ENCODE data around the gene GBP3.
"Not testable (repeated sequence)": the region's sequence is repeated elsewhere in the genome, so short reads cannot be mapped to it uniquely, and the experiment has no call there.

The GBP3 gene

DNA sequence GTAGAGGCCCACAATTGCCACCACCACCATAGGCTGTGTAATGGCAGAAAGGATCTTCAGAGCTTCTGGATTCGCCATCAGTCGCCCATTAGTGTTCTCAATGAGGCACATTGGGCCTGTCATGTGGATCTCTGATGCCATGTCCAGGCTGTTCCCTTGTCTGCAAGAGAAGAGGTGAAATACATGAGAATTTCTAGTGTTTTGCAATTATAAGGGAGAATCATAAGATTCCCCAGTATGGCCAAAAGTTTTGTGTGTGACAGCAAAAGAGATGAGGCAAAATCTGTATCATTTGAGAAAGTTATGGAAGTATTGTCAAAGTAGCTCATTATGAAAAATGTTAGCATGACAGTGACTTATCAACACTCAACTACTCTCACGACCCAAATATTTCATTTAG is 40.4 kb upstream of the GBP3 start:
- no peak overlapping the region for H3K4me3 ChIP-seq (ENCODE audit: low read length)
- DNase-seq (ENCODE audit: low read depth) = no peak
- TF ChIP-seq, protein P1, sequence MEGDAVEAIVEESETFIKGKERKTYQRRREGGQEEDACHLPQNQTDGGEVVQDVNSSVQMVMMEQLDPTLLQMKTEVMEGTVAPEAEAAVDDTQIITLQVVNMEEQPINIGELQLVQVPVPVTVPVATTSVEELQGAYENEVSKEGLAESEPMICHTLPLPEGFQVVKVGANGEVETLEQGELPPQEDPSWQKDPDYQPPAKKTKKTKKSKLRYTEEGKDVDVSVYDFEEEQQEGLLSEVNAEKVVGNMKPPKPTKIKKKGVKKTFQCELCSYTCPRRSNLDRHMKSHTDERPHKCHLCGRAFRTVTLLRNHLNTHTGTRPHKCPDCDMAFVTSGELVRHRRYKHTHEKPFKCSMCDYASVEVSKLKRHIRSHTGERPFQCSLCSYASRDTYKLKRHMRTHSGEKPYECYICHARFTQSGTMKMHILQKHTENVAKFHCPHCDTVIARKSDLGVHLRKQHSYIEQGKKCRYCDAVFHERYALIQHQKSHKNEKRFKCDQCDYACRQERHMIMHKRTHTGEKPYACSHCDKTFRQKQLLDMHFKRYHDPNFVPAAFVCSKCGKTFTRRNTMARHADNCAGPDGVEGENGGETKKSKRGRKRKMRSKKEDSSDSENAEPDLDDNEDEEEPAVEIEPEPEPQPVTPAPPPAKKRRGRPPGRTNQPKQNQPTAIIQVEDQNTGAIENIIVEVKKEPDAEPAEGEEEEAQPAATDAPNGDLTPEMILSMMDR (conservative IDR thresholded peaks at IDR 0.05; ENCODE audit: low read length) = no peak

DNA sequence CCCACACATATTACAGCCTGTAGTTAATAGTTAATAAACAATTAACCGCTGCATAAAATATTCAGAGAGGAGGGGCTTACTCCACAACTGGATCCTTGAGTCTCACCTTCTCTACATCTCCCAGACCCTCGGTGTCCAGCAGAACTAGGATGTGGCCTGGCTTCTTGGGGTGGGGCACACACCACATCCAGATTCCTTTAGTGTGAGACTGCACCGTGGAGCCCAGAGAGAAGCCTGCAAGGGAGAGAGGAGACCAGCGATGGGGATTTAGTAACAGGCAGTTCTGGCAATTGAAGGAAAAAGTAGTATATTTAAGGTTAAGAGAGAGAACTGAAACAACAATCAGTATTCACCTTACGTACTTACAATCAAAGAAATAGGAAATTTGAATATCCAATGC is 37.4 kb upstream of the GBP3 start:
- DNase-seq (ENCODE audit: low read depth) = no peak
- TF ChIP-seq, protein P1 (conservative IDR thresholded peaks at IDR 0.05; ENCODE audit: low read length) = no peak

DNA sequence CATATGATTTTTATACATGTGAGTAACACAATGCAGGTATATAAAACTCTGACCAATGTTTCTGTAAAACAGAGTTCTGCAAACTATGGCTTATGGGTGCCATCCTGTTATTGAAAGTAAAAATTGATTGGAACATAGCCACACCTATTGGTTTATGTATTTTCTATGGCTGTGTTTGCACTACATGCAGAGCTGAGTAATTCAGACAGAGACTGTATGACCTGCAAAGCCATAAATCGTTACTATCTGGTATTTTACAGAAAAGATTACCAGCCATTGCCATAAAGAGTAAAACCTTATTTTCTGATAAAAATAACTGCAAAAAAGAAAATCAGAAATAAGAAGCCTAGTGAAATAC is 29.3 kb upstream of the GBP3 start:
- TF ChIP-seq, protein P1 (conservative IDR thresholded peaks at IDR 0.05; ENCODE audit: low read length) = no peak
- H3K4me3 ChIP-seq (ENCODE audit: low read length) = no peak overlapping the region
- DNase-seq (ENCODE audit: low read depth) = no peak

More for the DNA sequence above, 37.4 kb upstream of the GBP3 start:
- H3K4me3 ChIP-seq (ENCODE audit: low read length) = no peak overlapping the region

GRCh38 chr1:89051300-89051954 is 28.8 kb upstream of the GBP3 start:
- H3K4me3 ChIP-seq (ENCODE audit: low read length) = no peak overlapping the region
- no peak for DNase-seq (ENCODE audit: low read depth)
- TF ChIP-seq, protein P1 (conservative IDR thresholded peaks at IDR 0.05; ENCODE audit: low read length) = no peak

DNA sequence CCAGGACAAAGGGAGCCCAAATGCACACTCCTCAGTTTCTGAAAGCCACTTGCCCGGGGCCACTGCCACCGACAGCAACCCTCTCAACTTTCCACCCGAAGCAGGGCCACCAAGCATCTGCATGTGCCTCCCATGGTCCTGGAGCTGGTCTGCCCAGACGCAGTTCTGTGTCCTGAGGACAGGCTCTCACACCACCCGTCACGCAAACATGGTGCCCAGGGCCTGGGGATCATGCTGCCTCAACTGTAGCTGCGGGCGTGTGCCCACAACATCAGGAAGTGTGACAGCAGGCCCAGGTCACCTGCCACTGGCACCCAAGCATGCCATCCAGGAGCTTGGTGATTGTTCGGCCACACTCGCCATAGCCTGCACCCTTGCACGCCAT is 28.0 kb upstream of the GBP3 start:
- no peak for DNase-seq (ENCODE audit: low read depth)
- no peak overlapping the region for H3K4me3 ChIP-seq (ENCODE audit: low read length)
- TF ChIP-seq, protein P1 (conservative IDR thresholded peaks at IDR 0.05; ENCODE audit: low read length) = no peak

DNA sequence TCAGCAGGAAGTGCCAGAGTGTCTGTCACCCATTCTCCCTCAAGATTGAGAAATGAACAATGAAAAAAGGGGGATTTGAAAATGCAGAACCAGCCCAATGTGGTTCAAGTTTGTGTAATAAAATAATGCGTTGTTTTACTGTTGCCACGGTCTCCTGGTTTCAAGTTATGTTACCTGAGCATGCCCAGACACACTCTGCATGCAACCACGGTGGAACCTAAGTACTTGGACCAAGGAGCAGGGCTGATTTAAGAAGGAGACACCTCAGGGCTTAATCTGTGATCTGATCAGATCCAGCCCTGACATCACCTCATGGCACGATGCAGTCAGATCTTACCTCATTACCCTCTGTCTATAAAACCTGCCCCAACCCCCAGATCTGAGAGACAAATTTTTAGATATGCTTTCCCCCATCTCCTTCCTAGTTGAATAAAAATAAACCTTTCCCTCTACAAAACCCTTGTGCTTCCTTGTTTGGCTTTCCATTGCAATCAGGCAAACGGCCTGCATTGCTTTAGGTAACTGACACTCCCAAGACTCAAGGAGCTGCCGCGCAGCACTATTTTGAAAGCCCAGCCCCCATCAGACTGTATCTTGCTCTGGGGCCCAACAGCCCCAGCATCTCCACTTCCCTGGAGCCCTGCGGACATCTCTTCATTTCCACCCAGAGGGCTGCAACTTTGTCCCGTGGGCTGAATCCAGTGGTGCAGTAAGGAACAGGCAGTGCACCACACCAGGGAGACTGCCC is 27.4 kb upstream of the GBP3 start:
- not testable (repeated sequence) for H3K4me3 ChIP-seq (ENCODE audit: low read length); DNase-seq (ENCODE audit: low read depth)

GRCh38 chr1:89049187-89049586 is 26.5 kb upstream of the GBP3 start:
- H3K4me3 ChIP-seq (ENCODE audit: low read length); DNase-seq (ENCODE audit: low read depth): not testable (repeated sequence)

GRCh38 chr1:89047734-89048133 is 25.1 kb upstream of the GBP3 start:
- H3K4me3 ChIP-seq (ENCODE audit: low read length) = no peak overlapping the region
- TF ChIP-seq, protein P1 (conservative IDR thresholded peaks at IDR 0.05; ENCODE audit: low read length) = no peak
- DNase-seq (ENCODE audit: low read depth) = peak; percentile 40

DNA sequence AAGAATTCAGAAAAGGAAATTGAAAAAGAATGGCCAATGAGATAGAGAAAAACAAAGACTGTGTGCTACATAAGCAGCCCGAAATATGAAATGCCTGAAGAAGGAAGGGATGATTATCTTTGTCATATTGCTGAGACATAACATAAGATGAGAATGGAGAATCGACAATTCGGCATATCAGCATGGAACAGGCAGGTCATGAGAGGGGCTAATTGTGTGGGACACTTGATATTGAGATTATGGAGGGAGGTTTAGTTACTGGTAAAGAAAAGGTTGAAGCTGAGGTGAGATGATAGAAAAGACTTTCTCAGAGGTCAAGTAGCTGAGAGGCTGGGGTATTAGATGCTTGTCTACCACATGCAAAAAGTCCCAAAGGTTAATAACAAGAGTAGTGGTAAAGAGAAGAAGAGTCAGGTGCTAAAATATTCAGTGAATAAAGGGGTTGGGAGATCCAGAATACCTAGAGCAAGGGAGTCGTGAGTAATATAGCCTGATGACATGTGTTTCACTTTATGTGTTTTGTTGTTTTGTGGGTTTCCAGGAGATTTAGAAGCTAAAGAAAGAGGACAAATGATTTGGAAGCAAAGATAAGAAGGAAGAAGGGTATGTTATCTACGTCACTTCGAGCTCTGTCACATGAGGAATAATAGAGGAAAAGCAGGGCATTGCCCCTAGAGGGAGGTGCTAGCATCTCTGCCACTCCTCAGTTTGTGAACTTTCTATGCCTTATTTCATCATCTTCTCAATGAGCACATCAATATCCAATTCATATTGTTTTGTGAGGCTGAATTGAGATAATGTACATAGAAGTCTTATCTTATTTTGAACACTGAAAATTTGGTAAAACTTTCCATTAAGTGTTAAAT is 23.9 kb upstream of the GBP3 start:
- H3K4me3 ChIP-seq (ENCODE audit: low read length); DNase-seq (ENCODE audit: low read depth): not testable (repeated sequence)

Data from AG10803 (cell line).